IMR-90 (cell line): Measurements from ENCODE around the gene KCNJ1. TPM values are rescaled to one million over a fixed set of nuclear protein-coding genes. Genes with fewer than 3 reads are reported as not detected.
A peak's percentile ranks its signal among the peaks of the same experiment; 100 is the strongest.

ENCODE experiments used
- ATAC-seq: fragments of 200-7000 bp; cut with Tn5 transposase; 2 replicates; pipeline ENCODE4 v1.9.1; 2020; ENCODE audit warnings: low read depth, mild to moderate bottlenecking, moderate library complexity
- BruUV-seq: library from RNA; stranded (reverse); fragments of 400-500 nt; replicated peaks from 2 replicates; lab custom pipeline; 2021; lab: Mats Ljungman, UMichigan
- CTCF ChIA-PET: fragments of 300-600 bp; formaldehyde crosslinking; extraction: SDS; loops from one replicate; lab custom pipeline; 2021; ENCODE audit warnings: antibody characterized with exemption; lab: Yijun Ruan, JAX
- POLR2A ChIA-PET: fragments of 300-600 bp; sonication (Branson Sonifier 250); formaldehyde crosslinking; loops from one replicate; lab custom pipeline; 2022; ENCODE audit warnings: antibody characterized with exemption; ENCODE audit not compliant: unreplicated experiment; lab: Charles Lee
- DNase-seq: peaks from one replicate; pipeline ENCODE4 v3.0.0; 2013
- H2AFZ ChIP-seq: replicated peaks from 2 replicates; pipeline ENCODE3; 2013; ENCODE audit warnings: low read length, mild to moderate bottlenecking; ENCODE audit not compliant: poor library complexity
- H2AK5ac ChIP-seq: 2 replicates; pipeline ENCODE4 v1.6.1; 2013; ENCODE audit warnings: low read depth, low read length, inconsistent platforms
- H2AK9ac ChIP-seq: replicated peaks from 2 replicates; pipeline ENCODE3; 2013; ENCODE audit warnings: mild to moderate bottlenecking, low read depth, low read length, moderate library complexity; ENCODE audit not compliant: poor library complexity
- H2BK120ac ChIP-seq: 2 replicates; pipeline ENCODE4 v1.6.1; 2013; ENCODE audit warnings: low read depth, low read length, inconsistent platforms
- H2BK15ac ChIP-seq: 3 replicates; pipeline ENCODE4 v1.6.1; 2013; ENCODE audit warnings: low read depth, low read length, inconsistent platforms
- H2BK20ac ChIP-seq: 2 replicates; pipeline ENCODE4 v1.6.1; 2013; ENCODE audit warnings: low read depth, mild to moderate bottlenecking, inconsistent platforms, low read length, moderate library complexity
- H2BK5ac ChIP-seq: 2 replicates; pipeline ENCODE4 v1.6.1; 2013; ENCODE audit warnings: mild to moderate bottlenecking, low read depth, low read length, inconsistent platforms; ENCODE audit not compliant: poor library complexity, severe bottlenecking
- H3K14ac ChIP-seq: replicated peaks from 2 replicates; pipeline ENCODE4 v1.6.1; 2013; ENCODE audit warnings: low read depth, low read length, inconsistent platforms
- H3K18ac ChIP-seq: 2 replicates; pipeline ENCODE4 v1.6.1; 2013; ENCODE audit warnings: low read depth, low read length, control low read depth
- H3K23ac ChIP-seq: 2 replicates; pipeline ENCODE4 v1.6.1; 2013; ENCODE audit warnings: low read depth, low read length, inconsistent platforms
- H3K27ac ChIP-seq: 2 replicates; pipeline ENCODE4 v1.5.1; 2013; ENCODE audit warnings: mild to moderate bottlenecking, control low read depth, low read length; ENCODE audit not compliant: insufficient read depth
- H3K27me3 ChIP-seq: 2 replicates; pipeline ENCODE4 v1.6.1; 2013; ENCODE audit warnings: low read length; ENCODE audit not compliant: control insufficient read depth, insufficient read depth
- H3K36me3 ChIP-seq: 2 replicates; pipeline ENCODE4 v1.6.1; 2013; ENCODE audit warnings: low read length, mixed read lengths; ENCODE audit not compliant: control insufficient read depth, insufficient read depth
- H3K4ac ChIP-seq: 2 replicates; pipeline ENCODE4 v1.6.1; 2013; ENCODE audit warnings: low read depth, low read length, inconsistent platforms
- H3K4me1 ChIP-seq: 2 replicates; pipeline ENCODE4 v1.6.1; 2013; ENCODE audit warnings: low read length, mixed read lengths; ENCODE audit not compliant: control insufficient read depth, insufficient read depth
- H3K4me2 ChIP-seq: 2 replicates; pipeline ENCODE4 v1.6.1; 2013; ENCODE audit warnings: low read depth, mild to moderate bottlenecking, control low read depth, low read length, moderate library complexity
- H3K4me3 ChIP-seq: 2 replicates; pipeline ENCODE4 v1.5.1; 2013; ENCODE audit warnings: low read depth, mild to moderate bottlenecking, control low read depth, low read length, moderate library complexity; ENCODE audit not compliant: insufficient read depth
- H3K56ac ChIP-seq: 2 replicates; pipeline ENCODE4 v1.6.1; 2013; ENCODE audit warnings: low read length, inconsistent platforms; ENCODE audit not compliant: insufficient read depth; ENCODE audit errors: extremely low read depth
- H3K79me1 ChIP-seq, 2 experiments: 2 replicates each; pipeline ENCODE4 v1.6.1; 2013; ENCODE audit warnings: low read length in 2 of 2, inconsistent platforms in 1 of 2, low read depth in 1 of 2
- H3K9ac ChIP-seq: 2 replicates; pipeline ENCODE4 v1.6.1; 2013; ENCODE audit warnings: low read depth, low read length, control low read depth
- H3K9me1 ChIP-seq: 2 replicates; pipeline ENCODE4 v1.6.1; 2013; ENCODE audit warnings: low read length, inconsistent platforms; ENCODE audit not compliant: insufficient read depth
- H3K9me3 ChIP-seq: 2 replicates; pipeline ENCODE4 v1.6.1; 2013; ENCODE audit warnings: low read length; ENCODE audit not compliant: control insufficient read depth, insufficient read depth
- H4K20me1 ChIP-seq: 2 replicates; pipeline ENCODE4 v1.6.1; 2013; ENCODE audit warnings: low read length, inconsistent platforms; ENCODE audit not compliant: insufficient read depth
- H4K5ac ChIP-seq: 2 replicates; pipeline ENCODE4 v1.6.1; 2013; ENCODE audit warnings: mild to moderate bottlenecking, low read depth, low read length, control low read depth
- H4K8ac ChIP-seq, 2 experiments: 2 replicates each; pipeline ENCODE4 v1.6.1; 2013; ENCODE audit warnings: low read depth in 2 of 2, low read length in 2 of 2, control low read depth in 1 of 2, inconsistent platforms in 1 of 2
- H4K91ac ChIP-seq: 2 replicates; pipeline ENCODE4 v1.6.1; 2013; ENCODE audit warnings: low read depth, low read length, inconsistent platforms; ENCODE audit not compliant: insufficient read depth
- CEBPB ChIP-seq: IDR thresholded peaks from 2 replicates; pipeline ENCODE4 v1.6.1; 2012; ENCODE audit warnings: low read depth, low read length, improper control_type of control experiment
- CTCF ChIP-seq: conservative IDR thresholded peaks from 2 replicates; pipeline ENCODE4 v1.5.1; 2012; ENCODE audit warnings: mild to moderate bottlenecking, low read depth, low read length, improper control_type of control experiment
- ELK1 ChIP-seq: fragments of 150-350 bp; IDR thresholded peaks from 2 replicates; pipeline ENCODE4 v1.6.1; 2016; ENCODE audit warnings: low read depth, mild to moderate bottlenecking, low read length, moderate library complexity, borderline replicate concordance
- FOS ChIP-seq: fragments of 150-350 bp; IDR thresholded peaks from 2 replicates; pipeline ENCODE4 v1.6.1; 2016; ENCODE audit warnings: low read depth, low read length
- MXI1 ChIP-seq: IDR thresholded peaks from 2 replicates; pipeline ENCODE4 v1.6.1; 2012; ENCODE audit warnings: low read depth, mild to moderate bottlenecking, low read length, moderate library complexity, borderline replicate concordance
- NFE2L2 ChIP-seq: fragments of 150-350 bp; IDR thresholded peaks from 2 replicates; pipeline ENCODE4 v1.6.1; 2016; ENCODE audit warnings: low read depth, mild to moderate bottlenecking, low read length
- POLR2A ChIP-seq: IDR thresholded peaks from 2 replicates; pipeline ENCODE4 v1.6.1; 2012; ENCODE audit warnings: mild to moderate bottlenecking, low read depth, low read length
- RAD21 ChIP-seq: IDR thresholded peaks from 2 replicates; pipeline ENCODE4 v1.6.1; 2012; ENCODE audit warnings: low read length, improper control_type of control experiment
- RCOR1 ChIP-seq: IDR thresholded peaks from 2 replicates; pipeline ENCODE4 v1.6.1; 2012; ENCODE audit warnings: mild to moderate bottlenecking, low read length, improper control_type of control experiment; ENCODE audit not compliant: insufficient replicate concordance
- WGBS, 2 experiments: methylation state at CpG; one replicate each; pipeline versions ENCODE4 v1.1.5 to v1.1.7; 2013; ENCODE audit warnings: missing lambda C conversion rate in 2 of 2; ENCODE audit not compliant: insufficient read length in 1 of 2; ENCODE audit errors: extremely low coverage in 2 of 2; 5-methylcytosine and 5-hydroxymethylcytosine counted together
- dilution Hi-C: fragments of 300-500 bp; cut with HindIII; formaldehyde crosslinking; loops from one replicate; pipeline ENCODE4 v1.14.3; 2018; ENCODE audit warnings: low sequenced_read_pairs; ENCODE audit not compliant: unreplicated experiment
- in situ Hi-C: fragments of 300-500 bp; cut with MboI; formaldehyde crosslinking; loops from 3 replicates; pipeline ENCODE4 v1.14.3; 2019; ENCODE audit warnings: low sequenced_read_pairs, inconsistent platforms, mixed read lengths
- intact Hi-C: fragments of 100-400 bp; cut with micrococcal nuclease; formaldehyde crosslinking; loops from 2 replicates; pipeline ENCODE4 v1.10.0; 2022
- polyA plus RNA-seq, 3 experiments: library from polyadenylated mRNA; depleted of rRNA; stranded (reverse); fragments of >200 nt; gene quantifications; 2 replicates each; pipeline ENCODE4 v1.2.3, GENCODE V29; 2012; ENCODE audit warnings: low replicate concordance in 1 of 3
- total RNA-seq: library from RNA; depleted of rRNA; stranded (reverse); fragments of >200 nt; gene quantifications from 2 replicates; pipeline ENCODE4 v1.2.3, GENCODE V29; 2012

The KCNJ1 gene
- total and polyA plus RNA-seq, 2 of the 4 experiments (the other 2 are of a cell fraction), result not detected

- peaks cover 16% of the 10 kb centered on the region for H3K27me3 ChIP-seq
- H2BK5ac ChIP-seq, result no peak overlapping the region
- no peak for DNase-seq
- H3K4me2 ChIP-seq, result no peak overlapping the region
- H3K79me1 ChIP-seq, result no peaks in the 10 kb centered on the region
- 0 out of 2 replicates have a peak overlapping the region, but pooled peaks have one; percentile 25 for H3K23ac ChIP-seq
- in situ Hi-C loops (no loop called here), intact Hi-C loops (no loop called here), dilution Hi-C loops (no loop called here)
- H4K91ac ChIP-seq, result peak overlapping the region; percentile 53
- H3K56ac ChIP-seq, result no peak overlapping the region
- H3K9me3 ChIP-seq, result peaks cover 3% of the 10 kb centered on the region; the same call in 1 of the 2 replicates
- no peak overlapping the region for H2AFZ ChIP-seq
- H3K4me3 ChIP-seq, result no peak overlapping the region
- peak overlapping the region in 1 of 2 experiments; percentile 31; a peak in 1 of 4 replicates for H4K8ac ChIP-seq
- H2AK9ac ChIP-seq, result no peak overlapping the region
- peak overlapping the region; percentile 27; the same call in 1 of the 2 replicates for H2BK20ac ChIP-seq
- no peaks in the 10 kb centered on the region for H3K36me3 ChIP-seq
- TF ChIP-seq ELK1, result no peak
- no peak for TF ChIP-seq NFE2L2
- no peak for TF ChIP-seq CTCF
- no peak for TF ChIP-seq RAD21
- no peak for TF ChIP-seq RCOR1
- no peak for TF ChIP-seq FOS
- no peak for TF ChIP-seq MXI1
- TF ChIP-seq CEBPB, result no peak
- TF ChIP-seq POLR2A, result no peak
- no peak overlapping the region for H2AK5ac ChIP-seq
- BruUV-seq, result no TSS peak
- no peaks in the 10 kb centered on the region for H4K20me1 ChIP-seq
- peaks cover 27% of the 10 kb centered on the region for H3K4me1 ChIP-seq
- H3K4ac ChIP-seq, result peak overlapping the region; percentile 33; the same call in 1 of the 2 replicates
- H3K9ac ChIP-seq, result no peak overlapping the region
- peak overlapping the region; percentile 53; the same call in 1 of the 2 replicates for H3K18ac ChIP-seq
- H2BK120ac ChIP-seq, result peak overlapping the region; percentile 33
- no peak overlapping the region for H2BK15ac ChIP-seq
- H3K27ac ChIP-seq, result no peak overlapping the region
- POLR2A ChIA-PET, result no interaction called here
- no peak for ATAC-seq
- no peak overlapping the region for H3K14ac ChIP-seq
- CTCF ChIA-PET, result interaction anchor here (1.7 kb wide), 1 partner anchor 25 kb away, joined by 6 read pairs; no protein-coding TSS in a partner anchor
- WGBS, 2 experiments, result 80% methylated on average over 1 of the region's 8 CpGs; no CpG with 5 or more reads in 1 of the 2 experiments
- peaks cover 7% of the 10 kb centered on the region; the same call in 1 of the 2 replicates for H3K9me1 ChIP-seq
- 0 out of 2 replicates have a peak overlapping the region, but pooled peaks have one; percentile 2 for H4K5ac ChIP-seq
These were observed 42.5 kb upstream of the KCNJ1 start for GRCh38 chr11:128909438-128910125.
